IMR-90 (cell line): ENCODE measurements around the gene FKBP10. TPM values are rescaled to one million over a fixed set of nuclear protein-coding genes. Genes with fewer than 3 reads are reported as not detected.

Experiments used
- ATAC-seq: fragments of 200-7000 bp; cut with Tn5 transposase; 2 replicates; pipeline ENCODE4 v1.9.1; 2020; ENCODE audit warnings: low read depth, mild to moderate bottlenecking, moderate library complexity
- BruUV-seq: library from RNA; stranded (reverse); fragments of 400-500 nt; replicated peaks from 2 replicates; lab custom pipeline; 2021; lab: Mats Ljungman, UMichigan
- CTCF ChIA-PET: fragments of 300-600 bp; formaldehyde crosslinking; extraction: SDS; loops from one replicate; lab custom pipeline; 2021; ENCODE audit warnings: antibody characterized with exemption; lab: Yijun Ruan, JAX
- POLR2A ChIA-PET: fragments of 300-600 bp; sonication (Branson Sonifier 250); formaldehyde crosslinking; loops from one replicate; lab custom pipeline; 2022; ENCODE audit warnings: antibody characterized with exemption; ENCODE audit not compliant: unreplicated experiment; lab: Charles Lee
- DNase-seq: peaks from one replicate; pipeline ENCODE4 v3.0.0; 2013
- H2AFZ ChIP-seq: replicated peaks from 2 replicates; pipeline ENCODE3; 2013; ENCODE audit warnings: low read length, mild to moderate bottlenecking; ENCODE audit not compliant: poor library complexity
- H2AK5ac ChIP-seq: 2 replicates; pipeline ENCODE4 v1.6.1; 2013; ENCODE audit warnings: low read depth, low read length, inconsistent platforms
- H2AK9ac ChIP-seq: replicated peaks from 2 replicates; pipeline ENCODE3; 2013; ENCODE audit warnings: mild to moderate bottlenecking, low read depth, low read length, moderate library complexity; ENCODE audit not compliant: poor library complexity
- H2BK120ac ChIP-seq: 2 replicates; pipeline ENCODE4 v1.6.1; 2013; ENCODE audit warnings: low read depth, low read length, inconsistent platforms
- H2BK15ac ChIP-seq: 3 replicates; pipeline ENCODE4 v1.6.1; 2013; ENCODE audit warnings: low read depth, low read length, inconsistent platforms
- H2BK20ac ChIP-seq: 2 replicates; pipeline ENCODE4 v1.6.1; 2013; ENCODE audit warnings: low read depth, mild to moderate bottlenecking, inconsistent platforms, low read length, moderate library complexity
- H2BK5ac ChIP-seq: 2 replicates; pipeline ENCODE4 v1.6.1; 2013; ENCODE audit warnings: mild to moderate bottlenecking, low read depth, low read length, inconsistent platforms; ENCODE audit not compliant: poor library complexity, severe bottlenecking
- H3K14ac ChIP-seq: replicated peaks from 2 replicates; pipeline ENCODE4 v1.6.1; 2013; ENCODE audit warnings: low read depth, low read length, inconsistent platforms
- H3K18ac ChIP-seq: 2 replicates; pipeline ENCODE4 v1.6.1; 2013; ENCODE audit warnings: low read depth, low read length, control low read depth
- H3K23ac ChIP-seq: 2 replicates; pipeline ENCODE4 v1.6.1; 2013; ENCODE audit warnings: low read depth, low read length, inconsistent platforms
- H3K27ac ChIP-seq: 2 replicates; pipeline ENCODE4 v1.5.1; 2013; ENCODE audit warnings: mild to moderate bottlenecking, control low read depth, low read length; ENCODE audit not compliant: insufficient read depth
- H3K27me3 ChIP-seq: 2 replicates; pipeline ENCODE4 v1.6.1; 2013; ENCODE audit warnings: low read length; ENCODE audit not compliant: control insufficient read depth, insufficient read depth
- H3K36me3 ChIP-seq: 2 replicates; pipeline ENCODE4 v1.6.1; 2013; ENCODE audit warnings: low read length, mixed read lengths; ENCODE audit not compliant: control insufficient read depth, insufficient read depth
- H3K4ac ChIP-seq: 2 replicates; pipeline ENCODE4 v1.6.1; 2013; ENCODE audit warnings: low read depth, low read length, inconsistent platforms
- H3K4me1 ChIP-seq: 2 replicates; pipeline ENCODE4 v1.6.1; 2013; ENCODE audit warnings: low read length, mixed read lengths; ENCODE audit not compliant: control insufficient read depth, insufficient read depth
- H3K4me2 ChIP-seq: 2 replicates; pipeline ENCODE4 v1.6.1; 2013; ENCODE audit warnings: low read depth, mild to moderate bottlenecking, control low read depth, low read length, moderate library complexity
- H3K4me3 ChIP-seq: 2 replicates; pipeline ENCODE4 v1.5.1; 2013; ENCODE audit warnings: low read depth, mild to moderate bottlenecking, control low read depth, low read length, moderate library complexity; ENCODE audit not compliant: insufficient read depth
- H3K56ac ChIP-seq: 2 replicates; pipeline ENCODE4 v1.6.1; 2013; ENCODE audit warnings: low read length, inconsistent platforms; ENCODE audit not compliant: insufficient read depth; ENCODE audit errors: extremely low read depth
- H3K79me1 ChIP-seq, 2 experiments: 2 replicates each; pipeline ENCODE4 v1.6.1; 2013; ENCODE audit warnings: low read length in 2 of 2, inconsistent platforms in 1 of 2, low read depth in 1 of 2
- H3K9ac ChIP-seq: 2 replicates; pipeline ENCODE4 v1.6.1; 2013; ENCODE audit warnings: low read depth, low read length, control low read depth
- H3K9me1 ChIP-seq: 2 replicates; pipeline ENCODE4 v1.6.1; 2013; ENCODE audit warnings: low read length, inconsistent platforms; ENCODE audit not compliant: insufficient read depth
- H3K9me3 ChIP-seq: 2 replicates; pipeline ENCODE4 v1.6.1; 2013; ENCODE audit warnings: low read length; ENCODE audit not compliant: control insufficient read depth, insufficient read depth
- H4K20me1 ChIP-seq: 2 replicates; pipeline ENCODE4 v1.6.1; 2013; ENCODE audit warnings: low read length, inconsistent platforms; ENCODE audit not compliant: insufficient read depth
- H4K5ac ChIP-seq: 2 replicates; pipeline ENCODE4 v1.6.1; 2013; ENCODE audit warnings: mild to moderate bottlenecking, low read depth, low read length, control low read depth
- H4K8ac ChIP-seq, 2 experiments: 2 replicates each; pipeline ENCODE4 v1.6.1; 2013; ENCODE audit warnings: low read depth in 2 of 2, low read length in 2 of 2, control low read depth in 1 of 2, inconsistent platforms in 1 of 2
- H4K91ac ChIP-seq: 2 replicates; pipeline ENCODE4 v1.6.1; 2013; ENCODE audit warnings: low read depth, low read length, inconsistent platforms; ENCODE audit not compliant: insufficient read depth
- BHLHE40 ChIP-seq: fragments of 150-350 bp; IDR thresholded peaks from 2 replicates; pipeline ENCODE4 v1.6.1; 2016; ENCODE audit warnings: mild to moderate bottlenecking, low read depth, low read length
- MXI1 ChIP-seq: IDR thresholded peaks from 2 replicates; pipeline ENCODE4 v1.6.1; 2012; ENCODE audit warnings: low read depth, mild to moderate bottlenecking, low read length, moderate library complexity, borderline replicate concordance
- RAD21 ChIP-seq: IDR thresholded peaks from 2 replicates; pipeline ENCODE4 v1.6.1; 2012; ENCODE audit warnings: low read length, improper control_type of control experiment
- RCOR1 ChIP-seq: IDR thresholded peaks from 2 replicates; pipeline ENCODE4 v1.6.1; 2012; ENCODE audit warnings: mild to moderate bottlenecking, low read length, improper control_type of control experiment; ENCODE audit not compliant: insufficient replicate concordance
- WGBS, 2 experiments: methylation state at CpG; one replicate each; pipeline versions ENCODE4 v1.1.5 to v1.1.7; 2013; ENCODE audit warnings: missing lambda C conversion rate in 2 of 2; ENCODE audit not compliant: insufficient read length in 1 of 2; ENCODE audit errors: extremely low coverage in 2 of 2; 5-methylcytosine and 5-hydroxymethylcytosine counted together
- dilution Hi-C: fragments of 300-500 bp; cut with HindIII; formaldehyde crosslinking; loops from one replicate; pipeline ENCODE4 v1.14.3; 2018; ENCODE audit warnings: low sequenced_read_pairs; ENCODE audit not compliant: unreplicated experiment
- in situ Hi-C: fragments of 300-500 bp; cut with MboI; formaldehyde crosslinking; loops from 3 replicates; pipeline ENCODE4 v1.14.3; 2019; ENCODE audit warnings: low sequenced_read_pairs, inconsistent platforms, mixed read lengths
- intact Hi-C: fragments of 100-400 bp; cut with micrococcal nuclease; formaldehyde crosslinking; loops from 2 replicates; pipeline ENCODE4 v1.10.0; 2022
- polyA plus RNA-seq, 3 experiments: library from polyadenylated mRNA; depleted of rRNA; stranded (reverse); fragments of >200 nt; gene quantifications; 2 replicates each; pipeline ENCODE4 v1.2.3, GENCODE V29; 2012; ENCODE audit warnings: low replicate concordance in 1 of 3
- total RNA-seq: library from RNA; depleted of rRNA; stranded (reverse); fragments of >200 nt; gene quantifications from 2 replicates; pipeline ENCODE4 v1.2.3, GENCODE V29; 2012
- TF ChIP-seq, protein P1 (sequence below): conservative IDR thresholded peaks from 2 replicates; pipeline ENCODE4 v1.5.1; 2012; ENCODE audit warnings: mild to moderate bottlenecking, low read depth, low read length, improper control_type of control experiment

Gene FKBP10
- total and polyA plus RNA-seq, 2 of the 4 experiments (the other 2 are of a cell fraction) = 170 to 984 TPM

DNA sequence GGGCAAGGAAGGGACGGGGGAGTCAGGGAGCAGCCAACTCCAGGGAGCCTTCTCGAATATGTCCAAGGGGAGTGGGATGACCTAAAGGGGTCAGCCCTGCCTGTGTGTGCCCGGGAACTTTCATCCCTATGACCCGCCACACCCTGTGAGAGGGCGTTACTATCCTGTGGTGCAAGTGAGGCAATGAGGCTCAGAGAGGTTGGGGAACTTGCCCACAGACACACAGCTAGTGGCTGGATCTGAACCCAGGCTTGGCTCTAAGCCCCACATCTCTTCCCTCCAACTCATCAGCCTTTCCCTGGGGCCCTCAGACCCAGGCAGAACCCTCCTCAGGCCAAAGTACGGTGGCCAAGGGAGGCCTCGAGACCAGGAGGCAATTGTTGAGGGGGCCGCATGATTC, 49.5 kb upstream of the FKBP10 start:
- no peak overlapping the region for H3K18ac ChIP-seq
- no peak for TF ChIP-seq MXI1
- TF ChIP-seq BHLHE40 = no peak
- TF ChIP-seq RCOR1 = no peak
- TF ChIP-seq, protein P1, sequence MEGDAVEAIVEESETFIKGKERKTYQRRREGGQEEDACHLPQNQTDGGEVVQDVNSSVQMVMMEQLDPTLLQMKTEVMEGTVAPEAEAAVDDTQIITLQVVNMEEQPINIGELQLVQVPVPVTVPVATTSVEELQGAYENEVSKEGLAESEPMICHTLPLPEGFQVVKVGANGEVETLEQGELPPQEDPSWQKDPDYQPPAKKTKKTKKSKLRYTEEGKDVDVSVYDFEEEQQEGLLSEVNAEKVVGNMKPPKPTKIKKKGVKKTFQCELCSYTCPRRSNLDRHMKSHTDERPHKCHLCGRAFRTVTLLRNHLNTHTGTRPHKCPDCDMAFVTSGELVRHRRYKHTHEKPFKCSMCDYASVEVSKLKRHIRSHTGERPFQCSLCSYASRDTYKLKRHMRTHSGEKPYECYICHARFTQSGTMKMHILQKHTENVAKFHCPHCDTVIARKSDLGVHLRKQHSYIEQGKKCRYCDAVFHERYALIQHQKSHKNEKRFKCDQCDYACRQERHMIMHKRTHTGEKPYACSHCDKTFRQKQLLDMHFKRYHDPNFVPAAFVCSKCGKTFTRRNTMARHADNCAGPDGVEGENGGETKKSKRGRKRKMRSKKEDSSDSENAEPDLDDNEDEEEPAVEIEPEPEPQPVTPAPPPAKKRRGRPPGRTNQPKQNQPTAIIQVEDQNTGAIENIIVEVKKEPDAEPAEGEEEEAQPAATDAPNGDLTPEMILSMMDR = no peak
- no peak for TF ChIP-seq RAD21
- H3K9ac ChIP-seq = no peak overlapping the region
- no peak overlapping the region for H3K23ac ChIP-seq
- ChIA-PET CTCF (interaction anchor here (0.5 kb wide), 1 partner anchor 1370 kb away, joined by 3 read pairs; no protein-coding TSS in a partner anchor), POLR2A (no interaction called here)
- no peak overlapping the region for H2BK120ac ChIP-seq
- no peak overlapping the region for H3K4me2 ChIP-seq
- no peak overlapping the region for H2BK5ac ChIP-seq
- dilution Hi-C loops (no loop called here), in situ Hi-C loops (no loop called here), intact Hi-C loops (no loop called here)
- no peaks in the 10 kb centered on the region for H4K20me1 ChIP-seq
- 0 out of 2 replicates have a peak, but pooled peaks cover 7% of the 10 kb centered on the region for H3K9me1 ChIP-seq
- H3K79me1 ChIP-seq = no peaks in the 10 kb centered on the region
- H2AK5ac ChIP-seq = no peak overlapping the region
- no peak overlapping the region for H4K8ac ChIP-seq
- no peak overlapping the region for H3K56ac ChIP-seq
- no peaks in the 10 kb centered on the region for H3K9me3 ChIP-seq
- H4K5ac ChIP-seq = no peak overlapping the region
- WGBS, 2 experiments = no CpG with 5 or more reads among the region's 8 CpGs
- BruUV-seq = no TSS peak
- peaks cover 72% of the 10 kb centered on the region for H3K36me3 ChIP-seq
- ATAC-seq = no peak
- H3K4ac ChIP-seq = no peak overlapping the region
- no peaks in the 10 kb centered on the region for H3K27me3 ChIP-seq
- H2BK15ac ChIP-seq = no peak overlapping the region
- no peak overlapping the region for H2AFZ ChIP-seq
- H4K91ac ChIP-seq = no peak overlapping the region
- H2BK20ac ChIP-seq = no peak overlapping the region
- H3K14ac ChIP-seq = no peak overlapping the region
- H3K4me1 ChIP-seq = no peaks in the 10 kb centered on the region
- no peak overlapping the region for H3K27ac ChIP-seq
- H3K4me3 ChIP-seq = no peak overlapping the region
- DNase-seq = no peak
- no peak overlapping the region for H2AK9ac ChIP-seq
